OCI-LY3 (cell line): Measurements from ENCODE around the gene HERC4.

Experiments
- H2AFZ ChIP-seq: fragments of 200-600, 300-600 bp; shearing (Covaris generic); 2 replicates; pipeline ENCODE4 v1.6.0; 2014; ENCODE audit warnings: antibody characterized with exemption, low read depth, low read length
- H3K27ac ChIP-seq: fragments of 200-600, 300-600 bp; sonication (generic); 2 replicates; pipeline ENCODE4 v1.5.1; 2014; ENCODE audit warnings: mild to moderate bottlenecking, low read length, moderate library complexity, mixed read lengths
- H3K27me3 ChIP-seq: fragments of 200-600, 300-600 bp; sonication (generic); 2 replicates; pipeline ENCODE4 v1.6.1; 2014; ENCODE audit warnings: low read depth, low read length, mixed read lengths
- H3K36me3 ChIP-seq: fragments of 200-600, 300-600 bp; sonication (generic); replicated peaks from 2 replicates; pipeline ENCODE3; 2014; ENCODE audit warnings: low read depth, low read length, mixed read lengths
- H3K4me1 ChIP-seq: fragments of 300-600, 200-600 bp; sonication (generic); 2 replicates; pipeline ENCODE4 v1.6.1; 2014; ENCODE audit warnings: low read length, mixed read lengths
- H3K4me2 ChIP-seq: fragments of 200-600, 300-600 bp; sonication (generic); 2 replicates; pipeline ENCODE4 v1.6.1; 2014; ENCODE audit warnings: low read length, mixed read lengths
- H3K4me3 ChIP-seq: fragments of 300-600, 200-600 bp; sonication (generic); 2 replicates; pipeline ENCODE4 v1.5.1; 2014; ENCODE audit warnings: antibody characterized with exemption, mild to moderate bottlenecking, low read length, moderate library complexity
- H3K79me2 ChIP-seq: fragments of 300-600, 200-600 bp; shearing (Covaris generic); 2 replicates; pipeline ENCODE4 v1.6.1; 2014; ENCODE audit warnings: mild to moderate bottlenecking, low read length, mixed read lengths
- H3K9ac ChIP-seq: fragments of 300-600, 200-600 bp; shearing (Covaris generic); 2 replicates; pipeline ENCODE4 v1.6.0; 2014; ENCODE audit warnings: mild to moderate bottlenecking, low read length, moderate library complexity
- H3K9me3 ChIP-seq: fragments of 200-600, 300-600 bp; shearing (Covaris generic); 2 replicates; pipeline ENCODE4 v1.6.1; 2014; ENCODE audit warnings: low read length, mixed read lengths; ENCODE audit not compliant: insufficient read depth
- H4K20me1 ChIP-seq: fragments of 200-600, 300-600 bp; sonication (generic); 2 replicates; pipeline ENCODE4 v1.6.1; 2016; ENCODE audit warnings: low read length, mixed read lengths; ENCODE audit not compliant: insufficient read depth
- CTCF ChIP-seq: fragments of 200-600, 300-600 bp; sonication (generic); IDR thresholded peaks from 2 replicates; pipeline ENCODE4 v1.5.1; 2014; ENCODE audit warnings: antibody characterized with exemption, low read length, low read depth
- EZH2phosphoT487 ChIP-seq: fragments of 200-600 bp; shearing (Covaris generic); IDR thresholded peaks from 2 replicates; pipeline ENCODE4 v1.6.1; 2018; ENCODE audit warnings: antibody characterized with exemption, mixed run types, low read depth

The HERC4 gene

GRCh38 chr10:68121020-68121743, 46.1 kb upstream of the HERC4 start:
- no peak overlapping the region for H3K4me2 ChIP-seq
- no peaks in the 10 kb centered on the region for H3K36me3 ChIP-seq
- H3K79me2 ChIP-seq, result no peaks in the 10 kb centered on the region
- H3K4me3 ChIP-seq, result no peak overlapping the region
- H2AFZ ChIP-seq, result no peak overlapping the region
- H4K20me1 ChIP-seq, result no peaks in the 10 kb centered on the region
- no peaks in the 10 kb centered on the region for H3K4me1 ChIP-seq
- H3K27ac ChIP-seq, result no peak overlapping the region
- no peaks in the 10 kb centered on the region for H3K27me3 ChIP-seq
- no peaks in the 10 kb centered on the region for H3K9me3 ChIP-seq
- TF ChIP-seq EZH2phosphoT487, result no peak
- no peak for TF ChIP-seq CTCF
- H3K9ac ChIP-seq, result no peak overlapping the region

- Histone ChIP-seq H3K4me2 (no peak overlapping the region), H3K9ac (no peak overlapping the region), H3K4me3 (no peak overlapping the region), H3K4me1 (no peaks in the 10 kb centered on the region), H3K27me3 (no peaks in the 10 kb centered on the region), H3K79me2 (no peaks in the 10 kb centered on the region), H3K9me3 (no peaks in the 10 kb centered on the region), H4K20me1 (no peaks in the 10 kb centered on the region), H3K36me3 (no peaks in the 10 kb centered on the region), H2AFZ (no peak overlapping the region), H3K27ac (no peak overlapping the region)
- no peak for TF ChIP-seq EZH2phosphoT487
- no peak for TF ChIP-seq CTCF
Measured at GRCh38 chr10:68118657-68119056, 43.6 kb upstream of the HERC4 start.

- no peaks in the 10 kb centered on the region for H3K36me3 ChIP-seq
- no peak for TF ChIP-seq EZH2phosphoT487
- no peak for TF ChIP-seq CTCF
- H2AFZ ChIP-seq, result no peak overlapping the region
- H3K4me2 ChIP-seq, result no peak overlapping the region
- peaks cover 3% of the 10 kb centered on the region; the same call in 1 of the 2 replicates for H3K4me1 ChIP-seq
- no peaks in the 10 kb centered on the region for H3K79me2 ChIP-seq
- H3K27me3 ChIP-seq, result no peaks in the 10 kb centered on the region
- H3K4me3 ChIP-seq, result no peak overlapping the region
- no peak overlapping the region for H3K9ac ChIP-seq
- H3K9me3 ChIP-seq, result no peaks in the 10 kb centered on the region
- no peak overlapping the region for H3K27ac ChIP-seq
- H4K20me1 ChIP-seq, result no peaks in the 10 kb centered on the region
Measured at GRCh38 chr10:68112837-68113236, 37.8 kb upstream of the HERC4 start.

GRCh38 chr10:68111584-68111983, 36.5 kb upstream of the HERC4 start:
- H3K9me3 ChIP-seq, result no peaks in the 10 kb centered on the region
- H3K79me2 ChIP-seq, result no peaks in the 10 kb centered on the region
- no peaks in the 10 kb centered on the region for H3K36me3 ChIP-seq
- no peak overlapping the region for H3K9ac ChIP-seq
- TF ChIP-seq EZH2phosphoT487 (no peak), CTCF (no peak)
- H3K4me1 ChIP-seq, result peaks cover 3% of the 10 kb centered on the region; the same call in 1 of the 2 replicates
- H4K20me1 ChIP-seq, result no peaks in the 10 kb centered on the region
- H3K4me2 ChIP-seq, result no peak overlapping the region
- H3K4me3 ChIP-seq, result no peak overlapping the region
- no peak overlapping the region for H3K27ac ChIP-seq
- no peaks in the 10 kb centered on the region for H3K27me3 ChIP-seq
- H2AFZ ChIP-seq, result no peak overlapping the region
